ENCODE measurements around the gene AGPAT4. TPM values are rescaled to one million over a fixed set of nuclear protein-coding genes. Genes with fewer than 3 reads are reported as not detected.

AGPAT4 gene
- total and polyA plus RNA-seq, 2 donors (not counting 1 experiment from before 2014, with no cell fraction given) = 4.4 to 6.1 TPM

- no peak overlapping the region for H3K9ac ChIP-seq (ENCODE audit: low read length)
- no peaks in the 10 kb centered on the region for H3K9me3 ChIP-seq (ENCODE audit: control extremely low read depth in 1 of 3, control insufficient read depth in 2 of 3, insufficient read depth in 1 of 3, low read length in 2 of 3)
- no peak overlapping the region for H3K27ac Mint-ChIP-seq
- ChIA-PET POLR2A (no interaction called here), CTCF (no interaction called here)
- H3K36me3 ChIP-seq (replicated peaks in 1 of 2; ENCODE audit: control extremely low read depth in 1 of 2, control insufficient read depth in 1 of 2, extremely low read depth in 1 of 2, insufficient read depth in 2 of 2, low read length in 1 of 2) = peaks cover 1 to 20% of the 10 kb centered on the region in 2 experiments
- no peak overlapping the region for H3K27ac ChIP-seq (ENCODE audit: low read length in 2 of 2)
- no peaks in the 10 kb centered on the region for H3K27me3 Mint-ChIP-seq
- H3K79me2 ChIP-seq (ENCODE audit: control insufficient read depth, insufficient read depth, low read length) = no peaks in the 10 kb centered on the region
- intact Hi-C loops (cut with micrococcal nuclease) = no loop called here
- 98% methylated on average over 6 of the region's 7 CpGs for WGBS (ENCODE audit: insufficient coverage)
- H3K4me3 Mint-ChIP-seq = no peak overlapping the region
- ATAC-seq (ENCODE audit: low read depth) = no peak
- no peak overlapping the region for H3K4me3 ChIP-seq (ENCODE audit: control extremely low read depth in 1 of 5, extremely low read depth in 1 of 5, insufficient read depth in 1 of 5, low read depth in 2 of 5, low read length in 4 of 5)
- no peak overlapping the region for H2AFZ ChIP-seq (ENCODE audit: insufficient read depth, low read depth, low read length, poor library complexity, severe bottlenecking)
- peaks cover under 1% of the 10 kb centered on the region for H3K4me1 Mint-ChIP-seq
- no peaks in the 10 kb centered on the region for H3K9me3 Mint-ChIP-seq (ENCODE audit: insufficient read depth)
- peaks cover under 1 to 3% of the 10 kb centered on the region in 2 donors for H3K4me1 ChIP-seq (ENCODE audit: control insufficient read depth in 2 of 2, insufficient read depth in 2 of 2, low read length in 2 of 2)
- H4K20me1 ChIP-seq (ENCODE audit: control insufficient read depth, insufficient read depth, low read length, poor library complexity, severe bottlenecking) = no peaks in the 10 kb centered on the region
- DNase-seq = no peak
- no peak for TF ChIP-seq EZH2 (IDR thresholded peaks at IDR 0.05; ENCODE audit: borderline replicate concordance, insufficient read depth, low read depth, low read length, poor library complexity, severe bottlenecking)
- TF ChIP-seq, protein P1, sequence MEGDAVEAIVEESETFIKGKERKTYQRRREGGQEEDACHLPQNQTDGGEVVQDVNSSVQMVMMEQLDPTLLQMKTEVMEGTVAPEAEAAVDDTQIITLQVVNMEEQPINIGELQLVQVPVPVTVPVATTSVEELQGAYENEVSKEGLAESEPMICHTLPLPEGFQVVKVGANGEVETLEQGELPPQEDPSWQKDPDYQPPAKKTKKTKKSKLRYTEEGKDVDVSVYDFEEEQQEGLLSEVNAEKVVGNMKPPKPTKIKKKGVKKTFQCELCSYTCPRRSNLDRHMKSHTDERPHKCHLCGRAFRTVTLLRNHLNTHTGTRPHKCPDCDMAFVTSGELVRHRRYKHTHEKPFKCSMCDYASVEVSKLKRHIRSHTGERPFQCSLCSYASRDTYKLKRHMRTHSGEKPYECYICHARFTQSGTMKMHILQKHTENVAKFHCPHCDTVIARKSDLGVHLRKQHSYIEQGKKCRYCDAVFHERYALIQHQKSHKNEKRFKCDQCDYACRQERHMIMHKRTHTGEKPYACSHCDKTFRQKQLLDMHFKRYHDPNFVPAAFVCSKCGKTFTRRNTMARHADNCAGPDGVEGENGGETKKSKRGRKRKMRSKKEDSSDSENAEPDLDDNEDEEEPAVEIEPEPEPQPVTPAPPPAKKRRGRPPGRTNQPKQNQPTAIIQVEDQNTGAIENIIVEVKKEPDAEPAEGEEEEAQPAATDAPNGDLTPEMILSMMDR (IDR thresholded peaks at IDR 0.05) = no peak
- H3K4me2 ChIP-seq (replicated peaks; ENCODE audit: low read depth, low read length, poor library complexity, severe bottlenecking) = no peak overlapping the region
- H3K27me3 ChIP-seq (replicated peaks in 1 of 4; ENCODE audit: control extremely low read depth in 1 of 4, control insufficient read depth in 3 of 4, insufficient read depth in 4 of 4, low read length in 3 of 4) = no peaks in the 10 kb centered on the region
These were observed 143.3 kb downstream of the AGPAT4 start for GRCh38 chr6:161130541-161130940.

- Histone ChIP-seq H3K4me3 (ENCODE audit: control extremely low read depth in 1 of 5, extremely low read depth in 1 of 5, insufficient read depth in 1 of 5, low read depth in 2 of 5, low read length in 4 of 5) (no peak overlapping the region), H4K20me1 (ENCODE audit: control insufficient read depth, insufficient read depth, low read length, poor library complexity, severe bottlenecking) (no peaks in the 10 kb centered on the region), H3K36me3 (replicated peaks in 1 of 2; ENCODE audit: control extremely low read depth in 1 of 2, control insufficient read depth in 1 of 2, extremely low read depth in 1 of 2, insufficient read depth in 2 of 2, low read length in 1 of 2) (peaks cover 1 to 26% of the 10 kb centered on the region in 2 experiments), H3K9me3 (ENCODE audit: control extremely low read depth in 1 of 3, control insufficient read depth in 2 of 3, insufficient read depth in 1 of 3, low read length in 2 of 3) (peaks cover 0 to 2% (median 2%) of the 10 kb centered on the region in 3 donors), H3K9ac (ENCODE audit: low read length) (no peak overlapping the region), H3K4me1 (ENCODE audit: control insufficient read depth in 2 of 2, insufficient read depth in 2 of 2, low read length in 2 of 2) (no peaks in the 10 kb centered on the region), H3K79me2 (ENCODE audit: control insufficient read depth, insufficient read depth, low read length) (no peaks in the 10 kb centered on the region), H3K4me2 (replicated peaks; ENCODE audit: low read depth, low read length, poor library complexity, severe bottlenecking) (no peak overlapping the region), H3K27ac (ENCODE audit: low read length in 2 of 2) (no peak overlapping the region), H2AFZ (ENCODE audit: insufficient read depth, low read depth, low read length, poor library complexity, severe bottlenecking) (no peak overlapping the region), H3K27me3 (replicated peaks in 1 of 4; ENCODE audit: control extremely low read depth in 1 of 4, control insufficient read depth in 3 of 4, insufficient read depth in 4 of 4, low read length in 3 of 4) (no peaks in the 10 kb centered on the region)
- H3K27me3 Mint-ChIP-seq = no peaks in the 10 kb centered on the region
- no peak overlapping the region for H3K27ac Mint-ChIP-seq
- H3K4me3 Mint-ChIP-seq = no peak overlapping the region
- WGBS (ENCODE audit: insufficient coverage) = 93% methylated on average over 9 of the region's 12 CpGs
- ChIA-PET POLR2A (no interaction called here), CTCF (no interaction called here)
- H3K9me3 Mint-ChIP-seq (ENCODE audit: insufficient read depth) = peaks cover 7% of the 10 kb centered on the region
- ATAC-seq (ENCODE audit: low read depth) = no peak
- intact Hi-C loops (cut with micrococcal nuclease) = no loop called here
- no peaks in the 10 kb centered on the region for H3K4me1 Mint-ChIP-seq
- no peak for DNase-seq
- no peak for TF ChIP-seq EZH2 (IDR thresholded peaks at IDR 0.05; ENCODE audit: borderline replicate concordance, insufficient read depth, low read depth, low read length, poor library complexity, severe bottlenecking)
- TF ChIP-seq, protein P1 (IDR thresholded peaks at IDR 0.05) = no peak
These were observed 145.1 kb downstream of the AGPAT4 start for GRCh38 chr6:161128680-161129196.

All from B cell (primary cell).